NCI-H2227 (cell line): Measurements from ENCODE around the gene YWHAB.

ENCODE experiments used
- DNase-seq: peaks from one replicate; lab custom pipeline; 2025; ENCODE audit not compliant: unreplicated experiment; lab: John Stamatoyannopoulos, UW

The YWHAB gene

GRCh38 chr20:44950368-44950767, 64.9 kb downstream of the YWHAB start:
- DNase-seq, result no peak

DNA sequence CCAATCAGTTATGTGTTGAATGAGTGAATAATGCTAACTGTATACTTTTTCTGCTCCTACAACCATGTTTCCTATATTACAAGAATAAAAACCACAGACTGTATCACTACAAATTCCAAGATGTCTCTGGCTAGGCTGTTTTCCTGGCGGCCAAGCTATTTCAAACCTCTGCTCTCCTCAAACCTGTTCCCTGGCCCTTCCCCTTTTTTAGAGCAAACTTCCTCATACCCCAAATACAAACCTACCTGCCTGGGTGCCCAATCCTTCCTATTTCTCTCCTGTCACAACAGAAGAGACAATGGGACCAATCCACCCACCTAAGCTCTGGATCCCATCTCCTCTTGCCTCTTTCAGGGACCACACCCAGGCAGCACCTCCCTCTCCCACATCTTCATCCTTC, 67.2 kb downstream of the YWHAB start:
- no peak for DNase-seq

- DNase-seq, result no peak
Measured at GRCh38 chr20:44954211-44954610, 68.7 kb downstream of the YWHAB start.

- no peak for DNase-seq
Measured at GRCh38 chr20:44955270-44955669, 69.8 kb downstream of the YWHAB start.

DNA sequence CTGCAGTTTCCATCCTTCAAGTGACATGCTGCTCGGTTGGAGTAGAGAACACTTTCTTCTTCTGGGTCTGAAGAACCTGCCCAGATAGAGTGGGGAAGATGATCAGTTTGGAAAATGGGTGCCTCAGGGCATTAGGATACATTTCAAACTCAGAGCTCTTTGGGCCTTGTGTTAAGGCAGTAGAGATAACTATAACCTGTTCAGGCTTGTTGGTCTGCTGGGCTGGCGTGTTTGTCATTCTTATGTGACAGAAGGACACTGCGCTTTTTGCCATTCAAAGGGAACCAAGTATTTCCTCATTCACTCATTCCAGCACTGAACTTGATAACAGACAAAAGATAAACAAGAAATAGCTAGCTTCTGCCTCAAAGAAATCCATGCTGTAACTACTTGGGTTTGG, 70.9 kb downstream of the YWHAB start:
- no peak for DNase-seq
